Endothelial cell (in vitro differentiated cells): ENCODE results near the gene NPDC1. TPM values are rescaled to one million over a fixed set of nuclear protein-coding genes. Genes with fewer than 3 reads are reported as not detected.
"Not testable (repeated sequence)": the region's sequence is repeated elsewhere in the genome, so short reads cannot be mapped to it uniquely, and the experiment has no call there.

Experiments
- DNase-seq: peaks from one replicate; pipeline ENCODE4 v3.0.0; 2021; ENCODE audit warnings: low spot score
- H3K27ac Mint-ChIP-seq: one replicate; pipeline ENCODE4 v1.8.0; 2021; ENCODE audit warnings: mixed read lengths, inconsistent platforms; ENCODE audit not compliant: unreplicated experiment
- H3K27me3 Mint-ChIP-seq: one replicate; pipeline ENCODE4 v1.8.0; 2021; ENCODE audit warnings: mild to moderate bottlenecking, moderate library complexity, mixed read lengths, inconsistent platforms; ENCODE audit not compliant: unreplicated experiment
- H3K36me3 Mint-ChIP-seq: one replicate; pipeline ENCODE4 v1.8.0; 2021; ENCODE audit warnings: mild to moderate bottlenecking, low read depth, mixed read lengths, inconsistent platforms; ENCODE audit not compliant: unreplicated experiment
- H3K4me1 Mint-ChIP-seq: one replicate; pipeline ENCODE4 v1.8.0; 2021; ENCODE audit warnings: mild to moderate bottlenecking, mixed read lengths, inconsistent platforms; ENCODE audit not compliant: unreplicated experiment
- H3K4me3 Mint-ChIP-seq: one replicate; pipeline ENCODE4 v1.8.0; 2021; ENCODE audit warnings: mild to moderate bottlenecking, mixed read lengths, inconsistent platforms; ENCODE audit not compliant: unreplicated experiment
- H3K9me3 Mint-ChIP-seq: one replicate; pipeline ENCODE4 v1.8.0; 2021; ENCODE audit warnings: mixed read lengths, inconsistent platforms; ENCODE audit not compliant: unreplicated experiment
- CTCF ChIP-seq: fragments of 200-600 bp; sonication (generic); IDR thresholded peaks from one replicate; pipeline ENCODE4 v1.5.0; 2021; ENCODE audit warnings: antibody characterized with exemption; ENCODE audit not compliant: unreplicated experiment
- total RNA-seq: library from RNA; stranded (reverse); fragmentation: NEBNext Ultra II Directional; extraction: Animal tissue kit (Norgen Biotek cat#: 25700); gene quantifications from one replicate; pipeline ENCODE4 v1.2.1, GENCODE V29; 2021; ENCODE audit not compliant: unreplicated experiment

NPDC1 gene
- total RNA-seq, 1 donor from 2014 or later, result 116 TPM

DNA sequence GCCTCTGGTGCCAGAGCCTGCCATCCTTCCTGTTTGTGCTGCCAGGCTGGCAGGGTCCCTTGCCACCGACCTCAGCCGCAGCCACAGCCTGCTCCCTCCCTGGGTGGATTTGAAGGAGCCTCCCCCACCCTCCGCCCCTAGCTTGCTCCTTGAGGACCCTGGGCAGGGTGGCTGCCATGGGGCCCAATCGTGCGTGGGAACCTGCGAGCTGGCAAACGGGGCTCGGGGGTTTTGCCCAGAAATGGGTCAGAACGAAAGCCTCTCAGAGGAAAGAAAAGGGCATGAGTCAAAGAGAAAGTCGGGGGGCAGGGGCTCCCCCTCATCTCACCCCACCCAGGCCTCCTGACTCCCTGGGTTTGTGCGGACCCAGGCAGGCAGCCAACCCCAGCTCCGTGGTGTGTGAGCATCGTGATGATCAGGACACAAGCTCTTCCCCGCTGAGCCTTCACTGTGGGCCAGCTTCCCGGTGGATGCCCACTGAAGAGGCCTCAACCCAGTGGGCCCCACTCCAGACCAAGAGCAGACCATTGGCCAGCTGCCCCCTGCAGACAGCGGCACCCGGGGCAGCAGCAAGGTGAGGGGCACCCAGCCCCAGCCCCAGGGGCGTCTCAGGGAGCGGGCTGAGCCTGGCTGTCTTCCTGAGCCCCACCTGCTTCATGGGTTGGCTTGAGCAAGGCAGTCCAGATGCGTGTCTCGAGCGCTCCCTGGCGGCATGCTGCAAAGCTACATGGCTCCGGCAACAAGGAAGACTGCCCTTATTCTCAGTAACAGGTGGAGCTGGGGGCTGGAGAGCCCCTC is 11.1 kb downstream of the NPDC1 start:
- Mint-ChIP-seq H3K27me3 (peaks cover 3% of the 10 kb centered on the region), H3K27ac (no peak overlapping the region), H3K9me3 (no peaks in the 10 kb centered on the region), H3K36me3 (peaks cover 4% of the 10 kb centered on the region), H3K4me3 (no peak overlapping the region), H3K4me1 (no peaks in the 10 kb centered on the region)
- TF ChIP-seq CTCF, result peak; percentile 67
- peak; percentile 90 for DNase-seq

DNA sequence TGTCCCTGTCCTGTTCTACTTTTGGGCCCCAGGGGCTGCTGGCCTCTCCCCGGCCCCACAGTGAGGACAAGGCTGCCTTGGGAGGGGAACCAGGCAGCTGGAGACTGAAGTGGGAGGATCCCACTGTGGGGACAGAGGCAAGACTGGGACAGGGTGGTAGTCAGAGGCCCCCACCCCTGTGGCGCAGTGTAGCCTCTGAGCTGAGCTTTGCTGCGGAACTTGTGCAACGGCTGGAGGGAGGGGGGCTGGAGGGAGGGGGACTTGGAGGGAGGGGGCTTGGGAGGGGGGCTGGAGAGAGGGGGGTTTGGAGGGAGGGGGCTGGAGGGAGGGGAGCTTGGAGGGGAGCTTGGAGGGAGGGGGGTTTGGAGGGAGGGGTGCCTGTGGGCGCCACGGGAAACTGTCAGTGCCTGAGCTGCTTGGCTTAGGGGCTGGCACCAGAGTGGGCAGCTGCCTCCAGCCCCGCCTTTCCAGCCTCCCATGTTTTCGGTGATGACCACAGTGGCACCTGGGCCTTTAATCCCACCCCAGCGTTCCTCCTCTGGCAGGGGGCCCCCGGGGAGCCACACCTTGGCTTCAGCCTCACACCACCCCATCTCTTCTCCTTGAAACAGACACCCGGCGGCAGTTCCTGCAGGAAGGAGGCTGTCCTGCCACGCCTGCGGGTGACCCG is 11.8 kb downstream of the NPDC1 start:
- no peak overlapping the region for H3K4me3 Mint-ChIP-seq
- no peak overlapping the region for H3K27ac Mint-ChIP-seq
- H3K9me3 Mint-ChIP-seq, result no peaks in the 10 kb centered on the region
- H3K27me3 Mint-ChIP-seq, result peaks cover 6% of the 10 kb centered on the region
- H3K4me1 Mint-ChIP-seq, result no peaks in the 10 kb centered on the region
- H3K36me3 Mint-ChIP-seq, result peaks cover 4% of the 10 kb centered on the region
- no peak for TF ChIP-seq CTCF
- DNase-seq, result no peak

- not testable (repeated sequence) for H3K27ac Mint-ChIP-seq, H3K36me3 Mint-ChIP-seq, H3K27me3 Mint-ChIP-seq, H3K4me1 Mint-ChIP-seq, DNase-seq, H3K4me3 Mint-ChIP-seq, H3K9me3 Mint-ChIP-seq
Measured at GRCh38 chr9:137033481-137033880, 12.5 kb downstream of the NPDC1 start.

DNA sequence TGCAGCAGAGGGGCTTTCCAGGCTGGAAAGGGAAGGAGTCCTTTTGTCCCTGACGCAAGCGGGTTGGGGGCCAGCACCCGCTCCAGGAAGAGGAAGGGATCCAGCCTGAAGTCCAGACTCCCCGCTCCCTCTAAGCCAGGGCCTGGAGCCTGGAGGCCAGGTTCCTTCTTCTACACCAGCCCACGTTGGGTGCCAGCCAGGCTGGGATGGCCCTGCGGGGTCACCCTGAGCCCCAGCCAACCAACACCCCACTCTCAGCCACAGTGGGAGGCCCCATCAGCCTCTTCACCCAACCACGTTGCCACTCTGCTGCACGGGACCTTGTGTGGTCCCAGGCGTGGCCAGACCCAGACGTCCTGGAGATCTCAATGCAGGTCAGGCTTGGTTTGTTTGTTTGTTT is 13.1 kb downstream of the NPDC1 start:
- no peak for DNase-seq
- Mint-ChIP-seq H3K27me3 (peaks cover 6% of the 10 kb centered on the region), H3K36me3 (peaks cover 4% of the 10 kb centered on the region), H3K27ac (peak overlapping the region; percentile 48), H3K9me3 (no peaks in the 10 kb centered on the region), H3K4me3 (no peak overlapping the region), H3K4me1 (no peaks in the 10 kb centered on the region)
- no peak for TF ChIP-seq CTCF

GRCh38 chr9:137031904-137032640 is 13.9 kb downstream of the NPDC1 start, which contains the start of gene FUT7:
TSS of gene FUT7 (minus strand) at chr9:137032088. CDS start at chr9:137031991, 97 bp downstream.
- TF ChIP-seq CTCF, result no peak
- no peaks in the 10 kb centered on the region for H3K36me3 Mint-ChIP-seq
- H3K9me3 Mint-ChIP-seq, result no peaks in the 10 kb centered on the region
- no peak within 1 kb of the TSS for H3K27ac Mint-ChIP-seq
- H3K4me1 Mint-ChIP-seq, result no peaks in the 10 kb centered on the region
- no peak within 1 kb of the TSS for H3K4me3 Mint-ChIP-seq
- no peak for DNase-seq
- H3K27me3 Mint-ChIP-seq, result peaks cover 8% of the 10 kb centered on the region
